ENCODE measurements around the gene ANKRD44.

Gene ANKRD44

DNA sequence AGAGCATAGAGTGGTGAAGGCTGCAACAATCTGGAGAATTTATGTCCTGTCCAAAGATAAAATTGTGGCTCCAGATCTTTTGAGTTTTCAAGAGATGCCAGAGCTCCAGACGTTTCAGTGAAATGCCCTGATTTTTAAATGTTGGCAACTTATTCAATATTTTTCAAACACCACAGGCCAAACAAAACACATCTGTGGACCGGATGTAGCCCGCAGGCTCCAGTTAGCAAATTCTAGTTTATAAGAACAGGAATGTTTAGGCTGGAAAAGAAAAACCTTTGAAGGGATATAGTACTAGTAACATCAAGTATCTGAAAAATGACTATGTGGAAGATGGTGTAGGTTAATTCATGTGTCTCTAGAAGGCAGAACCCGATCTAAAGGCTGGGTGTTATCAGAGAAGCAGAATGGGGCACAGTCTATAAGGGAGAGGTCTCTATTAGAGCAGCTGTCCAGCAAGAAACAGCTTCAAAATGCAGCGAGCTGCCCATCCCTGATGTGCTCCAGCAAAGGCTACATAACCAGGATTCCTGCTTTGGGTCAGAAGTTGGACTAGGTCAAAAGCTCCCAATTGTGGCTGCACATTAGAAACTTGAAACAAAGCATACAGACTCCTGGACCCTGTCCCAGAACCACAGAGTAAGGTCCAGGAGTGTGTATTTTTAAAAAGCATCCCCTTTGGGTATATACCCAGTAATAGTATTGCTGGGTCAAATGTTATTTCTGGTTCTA is 105.9 kb downstream of the ANKRD44 start:
- DNase-seq, result no peak

DNA sequence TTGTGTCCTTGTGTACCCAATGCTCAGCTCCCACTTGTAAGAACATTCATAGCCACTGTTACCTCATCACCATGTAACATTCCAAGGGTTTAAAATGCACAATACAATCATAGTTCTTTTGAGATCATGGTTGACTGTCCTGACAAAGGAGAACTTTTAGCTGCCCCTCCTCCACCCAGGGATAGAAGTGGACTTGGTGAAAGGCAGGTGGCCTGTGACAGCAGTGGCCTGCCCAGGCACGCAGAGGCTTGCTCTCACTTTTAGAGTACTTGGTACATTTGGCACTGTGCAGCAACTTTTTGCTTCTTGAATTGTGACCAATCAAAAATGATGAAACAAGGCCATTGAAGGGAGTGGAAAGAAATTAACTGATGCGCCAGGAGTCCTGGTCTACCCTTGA is 108.7 kb downstream of the ANKRD44 start:
- no peak for DNase-seq

GRCh38 chr2:197200762-197201058 is 109.9 kb downstream of the ANKRD44 start:
- no peak for DNase-seq

DNA sequence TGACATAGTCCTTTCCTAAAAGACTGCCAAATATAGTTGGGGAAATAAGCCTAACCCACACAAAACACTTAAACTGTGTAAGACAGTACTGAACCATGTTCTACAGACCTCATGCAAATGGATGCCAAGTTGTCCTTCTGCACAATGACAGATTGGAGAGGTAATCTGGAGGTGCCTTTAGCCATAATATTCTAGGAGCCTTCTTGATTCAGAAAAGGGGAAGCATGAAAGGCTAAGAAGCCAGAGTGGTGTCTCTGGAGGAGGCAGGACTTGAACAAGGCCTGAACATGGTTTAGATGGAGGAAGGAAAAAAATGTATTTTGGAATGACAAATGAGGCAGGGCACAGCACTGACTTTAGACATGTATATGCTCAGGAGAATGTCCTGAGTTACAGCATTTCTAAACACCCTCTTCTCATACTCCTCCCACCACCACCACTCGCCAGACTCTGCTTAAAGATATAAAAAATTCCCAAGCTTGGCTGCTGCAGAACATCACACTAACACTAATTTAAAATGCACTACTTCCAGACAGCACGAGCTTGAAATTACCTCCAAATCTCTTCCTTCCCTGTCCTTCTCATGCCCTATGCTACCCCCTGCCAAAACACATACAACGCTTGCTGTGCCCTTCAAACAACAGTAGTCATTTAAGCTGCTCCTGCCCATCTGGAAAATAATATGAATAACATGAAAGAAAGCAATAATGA is 110.4 kb downstream of the ANKRD44 start:
- no peak for DNase-seq

GRCh38 chr2:197198890-197199289 is 111.7 kb downstream of the ANKRD44 start:
- peak; percentile 87 for DNase-seq

GRCh38 chr2:197197895-197198311 is 112.7 kb downstream of the ANKRD44 start:
- no peak for DNase-seq

DNA sequence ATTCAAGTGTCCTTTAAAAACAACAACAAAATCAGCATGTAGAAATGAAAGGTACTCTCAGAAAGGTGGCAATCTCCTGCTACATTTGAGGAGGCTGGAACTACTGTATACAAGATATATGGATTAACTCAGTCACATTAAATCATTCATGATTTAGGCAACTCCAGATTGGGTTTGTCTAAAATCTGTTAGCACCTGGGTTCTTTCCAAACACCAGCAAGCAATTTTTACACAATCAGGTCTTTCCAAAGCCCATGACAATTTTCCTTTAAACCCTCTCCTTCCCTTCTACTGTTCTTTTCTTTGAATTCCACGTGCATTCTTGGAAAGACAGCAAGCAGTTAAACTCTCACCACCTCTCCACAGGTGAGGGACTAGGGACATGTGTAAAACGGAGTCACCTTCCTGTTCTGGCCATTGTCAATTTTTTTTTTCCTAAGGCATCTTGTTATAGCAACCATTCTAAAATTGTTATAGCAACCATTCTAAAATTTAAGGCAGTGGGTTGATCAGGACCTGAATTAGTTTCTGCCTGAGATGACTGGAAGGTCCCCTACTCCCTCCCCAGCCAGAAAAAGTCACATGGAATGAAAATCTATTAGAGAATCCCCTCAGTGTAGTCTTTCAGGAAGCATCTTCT is 113.9 kb downstream of the ANKRD44 start:
- DNase-seq, result no peak

DNA sequence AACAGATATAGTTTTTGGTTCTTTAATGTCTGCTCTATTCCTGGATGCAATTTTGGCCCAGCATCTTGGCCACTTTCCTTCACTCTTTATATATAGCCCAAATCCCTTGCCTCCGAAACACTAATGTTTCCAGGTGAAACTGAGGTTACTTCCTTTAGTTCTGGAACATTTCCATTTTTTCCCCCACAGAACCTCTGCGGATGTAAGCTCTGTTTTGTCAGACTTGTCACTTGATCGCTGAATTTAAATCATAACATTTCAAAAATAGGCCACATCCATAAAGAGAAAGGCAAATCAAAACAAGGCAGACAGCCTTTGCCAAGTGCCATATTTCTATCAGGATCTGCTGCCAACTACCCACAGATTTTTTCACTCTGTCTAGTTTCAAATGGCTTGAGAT is 115.1 kb downstream of the ANKRD44 start:
- no peak for DNase-seq

DNA sequence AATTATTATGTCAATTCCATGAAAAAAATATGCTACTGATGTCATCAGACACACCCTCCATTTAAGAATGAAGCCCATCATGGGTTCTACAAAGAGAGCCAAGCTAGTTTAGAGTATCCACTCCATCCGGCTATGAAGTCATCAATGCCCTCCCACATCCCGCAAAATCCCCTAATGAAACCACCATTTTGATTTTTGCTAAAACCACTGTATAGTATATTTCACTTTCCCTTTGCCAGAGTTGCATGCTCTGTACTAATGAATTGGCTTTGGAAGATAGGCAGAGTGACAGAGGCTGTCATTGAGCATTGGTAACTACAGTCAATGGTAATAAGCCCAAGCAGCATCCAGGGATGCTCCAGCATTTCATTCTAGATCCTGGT is 118.6 kb downstream of the ANKRD44 start:
- DNase-seq, result no peak

DNA sequence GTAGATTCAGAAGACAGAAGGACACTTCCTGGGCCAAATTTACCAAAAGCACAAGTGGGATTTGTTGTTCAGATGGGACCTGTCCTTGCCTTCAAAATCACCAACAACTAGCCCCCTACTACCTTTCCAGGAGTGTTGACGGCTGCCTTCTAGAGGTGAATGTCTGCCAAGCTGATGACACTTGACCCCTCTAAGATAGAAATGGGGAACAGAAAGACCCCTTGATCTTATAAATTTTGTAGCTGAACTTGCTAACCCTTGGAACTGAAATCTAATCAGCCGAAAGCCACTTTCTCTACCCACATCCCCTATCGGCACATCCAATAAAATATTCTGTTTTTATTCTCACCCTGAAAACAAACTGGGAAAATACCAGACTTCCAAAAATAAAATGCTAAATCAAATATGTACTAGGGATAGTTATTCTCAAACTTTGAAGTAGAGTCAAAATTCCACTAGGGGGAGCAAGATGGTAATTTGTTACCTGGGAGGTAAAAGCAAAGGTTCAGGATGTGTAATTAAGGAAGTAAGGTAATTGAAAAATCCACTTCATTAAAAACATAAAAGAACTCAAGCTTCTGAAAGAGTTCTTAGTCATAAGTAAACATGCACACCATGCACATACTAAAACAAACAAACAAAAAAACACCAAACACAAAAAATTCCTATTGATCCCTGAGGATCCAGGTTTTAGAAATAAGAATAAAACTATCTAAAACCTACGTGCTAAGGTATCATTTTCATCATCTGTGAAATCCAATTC is 119.2 kb downstream of the ANKRD44 start:
- no peak for DNase-seq

- DNase-seq, result no peak
Observed at GRCh38 chr2:197190100-197190432, 120.5 kb downstream of the ANKRD44 start.

DNA sequence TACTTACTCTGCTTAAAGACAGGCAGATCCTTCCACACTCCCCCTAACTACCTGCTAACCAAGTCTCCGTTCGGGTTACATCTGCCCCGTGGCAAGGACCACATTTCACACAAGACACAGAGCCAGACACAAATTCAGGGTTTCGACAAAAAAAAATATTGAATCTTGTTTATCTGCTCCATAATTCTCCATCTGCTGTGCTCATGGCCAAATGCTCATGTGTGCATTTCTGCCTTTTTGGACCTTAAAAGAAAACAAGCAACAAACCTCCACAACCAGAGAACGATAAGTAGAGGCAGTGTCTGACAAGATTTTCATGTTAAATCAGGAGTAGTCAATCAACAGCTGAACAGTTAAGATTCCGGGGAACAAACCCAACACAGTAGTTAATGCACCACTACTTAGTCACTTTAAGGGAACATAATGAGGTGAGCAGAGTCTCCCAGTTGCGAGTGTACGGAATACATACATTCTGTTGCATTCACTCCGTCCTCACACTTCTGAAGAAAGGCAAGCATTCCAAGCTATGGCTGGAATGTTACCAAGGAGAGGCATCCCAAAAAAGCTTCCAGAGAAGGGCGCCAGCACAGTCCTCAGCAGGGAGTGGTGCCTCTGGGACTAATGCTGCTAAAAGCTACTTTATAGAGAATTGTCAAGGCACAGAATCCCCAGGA is 121.0 kb downstream of the ANKRD44 start:
- no peak for DNase-seq

DNA sequence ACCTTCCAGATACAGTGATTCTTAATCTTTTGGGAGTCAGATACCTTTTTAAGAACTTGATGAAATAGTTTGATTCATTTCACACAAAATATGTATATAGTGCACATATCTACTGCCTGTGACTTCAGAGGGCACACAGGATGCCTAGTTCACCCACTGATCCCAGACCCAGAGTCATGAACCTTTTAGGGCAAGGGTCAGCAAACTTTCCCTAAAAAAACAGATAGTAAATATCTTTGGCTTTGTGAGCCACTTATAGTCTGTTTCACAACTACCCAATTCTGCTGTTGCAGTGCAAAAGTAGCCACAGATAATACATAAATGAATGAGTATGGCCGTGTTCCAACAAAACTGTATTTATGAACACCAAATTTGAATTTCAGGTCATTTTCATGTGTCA is 124.9 kb downstream of the ANKRD44 start:
- DNase-seq, result no peak

DNA sequence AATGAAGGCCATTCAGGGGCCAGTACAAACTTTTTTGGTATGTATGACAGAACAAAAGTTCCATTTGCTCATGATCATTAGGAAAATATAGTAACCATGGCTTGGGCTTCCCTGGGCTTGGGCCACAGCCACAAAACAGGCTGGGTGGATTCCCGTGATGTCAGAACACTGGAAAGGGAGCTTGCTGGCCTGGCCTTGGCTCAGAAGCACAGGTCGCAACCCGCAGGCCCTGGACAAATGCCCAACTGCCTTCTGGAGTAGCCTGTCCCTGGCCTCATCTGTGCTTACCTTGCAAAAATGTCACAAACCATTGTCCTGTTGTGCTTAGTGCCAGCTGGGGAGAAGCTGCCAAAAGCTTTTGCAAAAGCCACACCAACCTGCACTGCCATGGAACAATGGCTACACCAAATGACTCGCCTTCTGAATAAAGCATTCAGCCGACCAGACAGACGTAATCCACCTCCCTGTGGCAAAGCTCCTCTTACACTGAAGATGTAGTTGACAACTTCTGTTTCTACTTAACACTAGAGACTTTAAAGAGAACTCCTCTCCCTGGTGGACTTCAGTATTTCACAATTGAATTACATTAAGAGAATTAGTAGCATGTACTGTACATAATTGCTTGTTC is 125.5 kb downstream of the ANKRD44 start:
- DNase-seq, result no peak

DNA sequence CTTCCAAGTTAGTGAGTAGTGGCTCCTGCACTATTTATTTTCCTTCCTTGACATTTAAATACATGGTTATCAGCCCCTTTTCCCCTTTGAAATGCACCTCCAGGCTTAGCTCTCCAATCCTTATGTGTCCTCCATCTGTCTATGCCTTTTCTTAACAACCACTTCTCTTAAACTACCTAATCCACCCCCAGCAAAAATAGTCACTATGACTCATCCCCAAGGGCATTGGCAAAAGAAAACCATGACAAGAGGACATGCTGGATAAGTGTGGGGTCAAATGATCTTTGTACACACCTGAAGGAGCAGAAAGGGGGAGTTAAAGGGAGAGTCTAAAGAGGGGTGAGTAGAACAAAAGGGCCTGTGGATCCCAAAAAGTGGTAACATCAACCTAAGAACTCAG is 127.2 kb downstream of the ANKRD44 start:
- no peak for DNase-seq

- DNase-seq, result no peak
Observed at GRCh38 chr2:197182668-197183067, 127.9 kb downstream of the ANKRD44 start.

GRCh38 chr2:197181491-197181890 is 129.1 kb downstream of the ANKRD44 start:
- DNase-seq, result no peak

- DNase-seq, result no peak
Observed at GRCh38 chr2:197179744-197180498, 130.7 kb downstream of the ANKRD44 start.

GRCh38 chr2:197176522-197176921 is 134.1 kb downstream of the ANKRD44 start:
- no peak for DNase-seq

GRCh38 chr2:197174539-197175094 is 136.0 kb downstream of the ANKRD44 start:
- DNase-seq, result no peak

DNA sequence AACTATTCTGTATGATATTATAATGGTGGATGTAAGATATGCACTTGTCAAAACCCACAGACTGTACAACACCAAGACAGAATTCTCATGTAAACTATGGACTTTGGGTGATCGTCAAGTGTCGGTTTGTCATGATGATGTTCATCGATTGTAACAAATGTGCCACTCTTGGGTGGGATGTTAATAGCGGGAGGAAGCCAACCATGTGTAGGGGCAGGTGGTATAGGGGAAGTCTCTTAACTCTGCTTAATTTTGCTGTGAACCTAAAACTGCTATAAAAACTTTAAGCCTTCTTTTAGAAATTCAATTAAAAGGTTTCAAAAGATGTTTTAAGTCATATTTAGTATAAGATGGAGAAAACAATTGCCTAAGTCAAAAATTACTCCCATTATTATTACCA is 139.0 kb downstream of the ANKRD44 start:
- DNase-seq, result no peak

- no peak for DNase-seq
Observed at GRCh38 chr2:197170208-197170607, 140.4 kb downstream of the ANKRD44 start.

Measured in CD4-positive, alpha-beta T cell treated with Interleukin-17A for 4 hours (primary cell).